ENCODE data around the gene POU2F1.

POU2F1 gene

GRCh38 chr1:167429612-167430011 is 208.9 kb downstream of the POU2F1 start:
- no peak for DNase-seq

GRCh38 chr1:167430134-167430848 is 209.6 kb downstream of the POU2F1 start:
- DNase-seq, result no peak

GRCh38 chr1:167430849-167431242 is 210.2 kb downstream of the POU2F1 start:
- DNase-seq, result no peak

GRCh38 chr1:167431261-167431908 is 210.7 kb downstream of the POU2F1 start:
- DNase-seq, result no peak

GRCh38 chr1:167431909-167432650 is 211.4 kb downstream of the POU2F1 start:
- DNase-seq, result no peak

GRCh38 chr1:167432780-167433179 is 212.1 kb downstream of the POU2F1 start:
- no peak for DNase-seq

- DNase-seq, result no peak
Observed at GRCh38 chr1:167433884-167434283, 213.2 kb downstream of the POU2F1 start.

- DNase-seq, result no peak
Observed at GRCh38 chr1:167434306-167434705, 213.6 kb downstream of the POU2F1 start.

- DNase-seq, result no peak
Observed at GRCh38 chr1:167435484-167435883, 214.8 kb downstream of the POU2F1 start.

- no peak for DNase-seq
Observed at GRCh38 chr1:167438171-167439138, 217.8 kb downstream of the POU2F1 start.

- no peak for DNase-seq
Observed at GRCh38 chr1:167439301-167439988, 218.8 kb downstream of the POU2F1 start.

GRCh38 chr1:167440345-167440744 is 219.7 kb downstream of the POU2F1 start:
- no peak for DNase-seq

GRCh38 chr1:167440776-167441175 is 220.1 kb downstream of the POU2F1 start:
- DNase-seq, result no peak

GRCh38 chr1:167441222-167441621 is 220.5 kb downstream of the POU2F1 start:
- DNase-seq, result no peak

GRCh38 chr1:167442142-167442848 is 221.6 kb downstream of the POU2F1 start:
- peak; percentile 89 for DNase-seq

- DNase-seq, result no peak
Observed at GRCh38 chr1:167442854-167443565, 222.3 kb downstream of the POU2F1 start.

GRCh38 chr1:167443757-167444156 is 223.1 kb downstream of the POU2F1 start:
- no peak for DNase-seq

- no peak for DNase-seq
Observed at GRCh38 chr1:167446966-167447365, 226.3 kb downstream of the POU2F1 start.

GRCh38 chr1:167447521-167448136 is 226.9 kb downstream of the POU2F1 start:
- peak; percentile 94 for DNase-seq

GRCh38 chr1:167450843-167451242 is 230.2 kb downstream of the POU2F1 start:
- DNase-seq, result no peak

All from CD4-positive, alpha-beta T cell treated with Interleukin-4 for 4 hours (primary cell).